Measurements from ENCODE around the gene BCAP31.

DNA sequence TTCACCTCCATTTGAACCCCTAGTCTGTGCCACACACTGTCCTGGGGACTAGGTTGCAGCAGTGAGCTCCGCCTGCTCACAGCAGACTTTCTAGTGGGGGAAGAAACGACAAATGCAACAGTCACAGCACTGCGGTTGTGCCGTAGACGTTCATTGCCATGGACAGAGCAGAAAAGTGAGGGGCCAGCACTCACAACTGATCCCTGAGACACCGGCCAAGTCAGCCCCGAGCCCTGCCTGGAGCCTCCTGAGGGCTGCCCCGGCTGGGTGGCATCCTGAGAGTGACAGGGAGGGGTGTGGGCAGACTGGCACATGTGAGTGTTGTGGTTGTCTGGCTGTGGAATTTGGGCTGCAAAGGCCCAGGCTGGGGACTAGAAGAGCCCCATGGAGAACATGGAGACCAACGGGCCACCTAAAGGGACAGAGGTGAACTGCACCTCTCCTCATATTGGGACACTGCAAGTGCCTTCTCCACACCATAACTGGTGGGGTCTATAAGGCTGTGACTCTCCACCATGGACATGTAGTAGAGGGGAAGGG is 72.6 kb downstream of the BCAP31 start:
- no peak for TF ChIP-seq POLR2A (IDR thresholded peaks at IDR 0.05)
- no peak for TF ChIP-seq CTCF (IDR thresholded peaks at IDR 0.05)

Measured in adrenal gland (tissue), 5 donors.